Glomerular endothelial cell (primary cell): Measurements from ENCODE around the gene HSD11B1. TPM values are rescaled to one million over a fixed set of nuclear protein-coding genes. Genes with fewer than 3 reads are reported as not detected.

Source experiments
- DNase-seq: peaks from one replicate; pipeline ENCODE4 v3.0.0-alpha.2; 2011; ENCODE audit warnings: low read depth, low spot score; ENCODE audit errors: extremely low read depth
- total RNA-seq: library from RNA; depleted of rRNA; stranded (reverse); fragments of >200 nt; gene quantifications from 2 replicates; pipeline ENCODE4 v1.2.3, GENCODE V29; 2015

Gene HSD11B1
- not detected in 2 replicates for total RNA-seq

GRCh38 chr1:209704584-209704983, at the start of gene HSD11B1:
Gene HSD11B1 (plus strand): TSS chr1:209704846. CDS start chr1:209704943, 97 bp downstream.
- no peak for DNase-seq

- DNase-seq = no peak
These were observed 49.0 kb upstream of the HSD11B1 start for GRCh38 chr1:209655411-209656231.

GRCh38 chr1:209657140-209657879, 47.3 kb upstream of the HSD11B1 start:
- no peak for DNase-seq

- DNase-seq = no peak
These were observed 46.7 kb upstream of the HSD11B1 start for GRCh38 chr1:209657918-209658317.

- DNase-seq = no peak
These were observed 44.7 kb upstream of the HSD11B1 start for GRCh38 chr1:209659909-209660308.

GRCh38 chr1:209661071-209661470, 43.6 kb upstream of the HSD11B1 start:
- no peak for DNase-seq

GRCh38 chr1:209662879-209663327, 41.7 kb upstream of the HSD11B1 start:
- no peak for DNase-seq

- DNase-seq = no peak
These were observed 37.5 kb upstream of the HSD11B1 start for GRCh38 chr1:209667103-209667502.

- no peak for DNase-seq
These were observed 36.9 kb upstream of the HSD11B1 start for GRCh38 chr1:209667708-209668107.

GRCh38 chr1:209670441-209671082, 34.1 kb upstream of the HSD11B1 start:
- DNase-seq = no peak

- DNase-seq = no peak
These were observed 31.7 kb upstream of the HSD11B1 start for GRCh38 chr1:209672705-209673630.

- DNase-seq = no peak
These were observed 30.8 kb upstream of the HSD11B1 start for GRCh38 chr1:209673631-209674417.

GRCh38 chr1:209674957-209675564, 29.6 kb upstream of the HSD11B1 start, which contains the start of gene G0S2:
Gene G0S2 (plus strand): TSS chr1:209675412. CDS start chr1:209675685, 273 bp downstream.
- DNase-seq = no peak

- no peak for DNase-seq
These were observed 29.0 kb upstream of the HSD11B1 start for GRCh38 chr1:209675565-209676154.

GRCh38 chr1:209678981-209679539, 25.6 kb upstream of the HSD11B1 start:
- no peak for DNase-seq

GRCh38 chr1:209685821-209686220, 18.8 kb upstream of the HSD11B1 start:
- no peak for DNase-seq

GRCh38 chr1:209686322-209686721, 18.3 kb upstream of the HSD11B1 start:
- no peak for DNase-seq

- no peak for DNase-seq
These were observed 15.9 kb upstream of the HSD11B1 start for GRCh38 chr1:209688746-209689234.
